ENCODE measurements around the gene ZFP1.

- TF ChIP-seq POLR2AphosphoS5 (IDR thresholded peaks at IDR 0.05; ENCODE audit: low read depth, low read length) (no peak), POLR2A (IDR thresholded peaks at IDR 0.05; ENCODE audit: low read depth, low read length) (no peak), TAF1 (IDR thresholded peaks at IDR 0.05; ENCODE audit: borderline replicate concordance, low read depth, low read length) (no peak)
Observed at GRCh38 chr16:75122609-75123008, 25.7 kb upstream of the ZFP1 start.
